ENCODE data around the gene TMEM151B.
A peak's percentile ranks its signal among the peaks of the same experiment; 100 is the strongest.
"Not testable (repeated sequence)": the region's sequence is repeated elsewhere in the genome, so short reads cannot be mapped to it uniquely, and the experiment has no call there.

The TMEM151B gene

GRCh38 chr6:44269921-44270525 lies at the start of gene TMEM151B:
Gene TMEM151B (plus strand): TSS chr6:44270450. CDS start chr6:44270743, 293 bp downstream.
- no peak for DNase-seq (ENCODE audit: low read depth)

GRCh38 chr6:44220913-44221290 lies 49.3 kb upstream of the TMEM151B start:
- no peak for DNase-seq (ENCODE audit: low read depth)

- peak; percentile 77 for DNase-seq (ENCODE audit: low read depth)
Measured at GRCh38 chr6:44221291-44221960, 48.8 kb upstream of the TMEM151B start.

- no peak for DNase-seq (ENCODE audit: low read depth)
Measured at GRCh38 chr6:44221961-44222335, 48.3 kb upstream of the TMEM151B start.

- no peak for DNase-seq (ENCODE audit: low read depth)
Measured at GRCh38 chr6:44222486-44223318, 47.5 kb upstream of the TMEM151B start.

GRCh38 chr6:44223319-44224028 lies 46.8 kb upstream of the TMEM151B start, which contains the start of gene SLC29A1:
Gene SLC29A1 (plus strand): TSS chr6:44223595. CDS start chr6:44227314, 3,719 bp downstream.
- DNase-seq (ENCODE audit: low read depth): peak; percentile 15

GRCh38 chr6:44224029-44224964 lies 46.0 kb upstream of the TMEM151B start:
- peak; percentile 11 for DNase-seq (ENCODE audit: low read depth)

GRCh38 chr6:44224965-44225305 lies 45.3 kb upstream of the TMEM151B start:
- no peak for DNase-seq (ENCODE audit: low read depth)

- no peak for DNase-seq (ENCODE audit: low read depth)
Measured at GRCh38 chr6:44225579-44226325, 44.5 kb upstream of the TMEM151B start.

- no peak for DNase-seq (ENCODE audit: low read depth)
Measured at GRCh38 chr6:44226368-44227147, 43.7 kb upstream of the TMEM151B start.

GRCh38 chr6:44227148-44227793 lies 43.0 kb upstream of the TMEM151B start:
- DNase-seq (ENCODE audit: low read depth): no peak

- no peak for DNase-seq (ENCODE audit: low read depth)
Measured at GRCh38 chr6:44228031-44228430, 42.2 kb upstream of the TMEM151B start.

- no peak for DNase-seq (ENCODE audit: low read depth)
Measured at GRCh38 chr6:44228433-44228832, 41.8 kb upstream of the TMEM151B start.

- no peak for DNase-seq (ENCODE audit: low read depth)
Measured at GRCh38 chr6:44228836-44229235, 41.4 kb upstream of the TMEM151B start.

- no peak for DNase-seq (ENCODE audit: low read depth)
Measured at GRCh38 chr6:44229376-44230033, 40.7 kb upstream of the TMEM151B start.

- no peak for DNase-seq (ENCODE audit: low read depth)
Measured at GRCh38 chr6:44230034-44230675, 40.1 kb upstream of the TMEM151B start.

GRCh38 chr6:44231426-44231825 lies 38.8 kb upstream of the TMEM151B start:
- DNase-seq (ENCODE audit: low read depth): not testable (repeated sequence)

All from amniotic epithelial cell (primary cell).